Measurements from ENCODE around the gene EVA1B. TPM values are rescaled to one million over a fixed set of nuclear protein-coding genes. Genes with fewer than 3 reads are reported as not detected.

Gene EVA1B
- total and polyA plus RNA-seq, 2 donors (not counting 3 experiments of a cell fraction or from before 2014, with no cell fraction given): 64.7 to 132 TPM

- H4K20me1 ChIP-seq (replicated peaks; ENCODE audit: control insufficient read depth, extremely low read depth, insufficient read depth, low read length): no peaks in the 10 kb centered on the region
- no peak overlapping the region for H3K4me2 ChIP-seq (ENCODE audit: insufficient read depth, low read length)
- ChIA-PET CTCF (interaction anchor here (1.2 to 2.6 kb wide), 4 partner anchors 13 to 149 kb away, joined by 3 to 17 read pairs (median 10); partner anchors contain the start of genes EVA1B and TRAPPC3), POLR2A (no interaction called here)
- no peak for TF ChIP-seq EZH2 (IDR thresholded peaks at IDR 0.05; ENCODE audit: borderline replicate concordance, low read depth, low read length, severe bottlenecking)
- no peak for TF ChIP-seq MYC (IDR thresholded peaks at IDR 0.05; ENCODE audit: low read depth, low read length)
- TF ChIP-seq POLR2A (IDR thresholded peaks at IDR 0.05; ENCODE audit: low read depth, low read length): no peak
- no peak for TF ChIP-seq POLR2AphosphoS5 (IDR thresholded peaks at IDR 0.05; ENCODE audit: insufficient read depth, low read depth, low read length)
- no peak for TF ChIP-seq MAX (IDR thresholded peaks at IDR 0.05; ENCODE audit: insufficient read depth, insufficient read length)
- no peak for TF ChIP-seq JUN (IDR thresholded peaks at IDR 0.05; ENCODE audit: borderline replicate concordance, insufficient read depth, insufficient read length, low read depth)
- TF ChIP-seq GATA2 (IDR thresholded peaks at IDR 0.05; ENCODE audit: insufficient read depth, insufficient read length, low read depth, low read length): no peak
- no peak for TF ChIP-seq CTCF (IDR thresholded peaks at IDR 0.05; ENCODE audit: extremely low read depth in 1 of 2, insufficient read depth in 1 of 2, low read depth in 1 of 2, low read length in 2 of 2)
- TF ChIP-seq FOS (IDR thresholded peaks at IDR 0.05; ENCODE audit: borderline replicate concordance, insufficient read depth, low read length): no peak
- no peaks in the 10 kb centered on the region for H3K9me1 ChIP-seq (replicated peaks; ENCODE audit: control insufficient read depth, extremely low read depth, insufficient read depth, low read length)
- H2AFZ ChIP-seq (ENCODE audit: low read depth, low read length): no peak overlapping the region
- H3K4me3 ChIP-seq (replicated peaks in 1 of 3; ENCODE audit: insufficient read depth in 1 of 3, low read depth in 1 of 3, low read length in 3 of 3): no peak overlapping the region
- intact Hi-C loops (cut with micrococcal nuclease): no loop called here
- FAIRE-seq (peak; percentile 33), DNase-seq (ENCODE audit: low read depth, low spot score) (no peak)
- H3K27me3 ChIP-seq (ENCODE audit: control insufficient read depth in 2 of 2, insufficient read depth in 2 of 2, low read length in 2 of 2): no peaks in the 10 kb centered on the region
- H3K79me2 ChIP-seq (ENCODE audit: control insufficient read depth, insufficient read depth, low read length): peaks cover 10% of the 10 kb centered on the region
- dilution Hi-C loops (cut with MboI; ENCODE audit: extremely low pct_ligation_motif_present, low sequenced_read_pairs): no loop called here
- H3K4me1 ChIP-seq (ENCODE audit: control insufficient read depth, extremely low read depth, insufficient read depth, low read length): peaks cover 15% of the 10 kb centered on the region
- H3K9me3 ChIP-seq (replicated peaks; ENCODE audit: control insufficient read depth, insufficient read depth, low read length): no peaks in the 10 kb centered on the region
- peaks cover 35 to 42% of the 10 kb centered on the region in 2 experiments for H3K36me3 ChIP-seq (ENCODE audit: control insufficient read depth in 2 of 2, extremely low read depth in 1 of 2, insufficient read depth in 2 of 2, low read length in 2 of 2)
- H3K27ac ChIP-seq (ENCODE audit: insufficient read depth, low read depth, low read length): no peak overlapping the region
- BruUV-seq (replicated peaks): no TSS peak
- no peak overlapping the region for H3K9ac ChIP-seq (replicated peaks; ENCODE audit: extremely low read depth, insufficient read depth, low read length)
Observed at GRCh38 chr1:36298640-36299039, 24.8 kb downstream of the EVA1B start.

Data from endothelial cell of umbilical vein (primary cell).